GM18951 (cell line): ENCODE measurements around the gene DYNLRB2.

Experiments
- POLR2A ChIP-seq: IDR thresholded peaks from 4 replicates; pipeline ENCODE4 v1.6.1; 2011; ENCODE audit warnings: mild to moderate bottlenecking; ENCODE audit not compliant: insufficient read length, insufficient read depth; ENCODE audit errors: extremely low read depth
- in situ Hi-C: fragments of 300-500 bp; cut with MboI; formaldehyde crosslinking; loops from one replicate; pipeline ENCODE4 v1.12.0; 2022; ENCODE audit warnings: low sequenced_read_pairs, mixed read lengths, inconsistent platforms; ENCODE audit not compliant: unreplicated experiment

The DYNLRB2 gene

DNA sequence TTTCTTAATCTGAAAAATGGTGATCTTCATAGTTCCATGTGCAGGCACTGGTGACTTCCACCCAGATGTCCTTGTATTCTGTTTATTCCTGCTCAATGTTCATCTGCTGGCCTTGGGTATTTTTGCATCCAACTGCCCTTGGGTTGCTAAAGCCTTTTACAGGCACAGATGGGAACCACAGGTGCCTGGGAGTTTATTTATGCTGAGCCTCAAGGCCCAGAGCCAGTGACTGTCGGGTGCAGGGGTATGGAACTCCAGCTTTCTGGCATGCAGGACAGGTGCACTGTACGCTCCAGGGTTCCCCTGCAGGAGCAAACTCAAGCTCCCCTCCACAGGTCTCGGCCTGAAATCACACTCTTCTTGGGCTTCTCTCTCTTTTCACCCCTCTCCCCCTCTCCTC, 22.3 kb downstream of the DYNLRB2 start:
- no peak for TF ChIP-seq POLR2A
- in situ Hi-C loops = no loop called here

DNA sequence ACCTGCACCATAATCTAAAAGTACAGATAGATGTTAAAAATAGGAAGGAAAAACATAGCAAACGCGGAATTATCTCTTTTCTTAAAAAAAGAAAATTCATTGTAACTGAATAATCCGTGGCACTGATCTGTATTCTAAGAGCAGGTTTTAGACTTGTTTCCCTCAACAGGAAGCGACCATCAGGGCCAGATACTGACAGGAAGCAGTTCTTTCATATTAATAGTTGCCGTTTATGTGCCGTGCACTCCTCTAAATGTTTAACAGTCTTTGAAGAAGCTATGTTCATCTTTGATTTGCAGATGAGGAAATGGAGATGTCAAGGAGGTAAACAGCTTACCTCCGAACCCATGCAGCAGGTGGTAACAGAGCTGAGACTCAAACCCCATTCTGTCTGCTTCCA, 23.6 kb downstream of the DYNLRB2 start:
- TF ChIP-seq POLR2A = no peak
- in situ Hi-C loops = no loop called here

DNA sequence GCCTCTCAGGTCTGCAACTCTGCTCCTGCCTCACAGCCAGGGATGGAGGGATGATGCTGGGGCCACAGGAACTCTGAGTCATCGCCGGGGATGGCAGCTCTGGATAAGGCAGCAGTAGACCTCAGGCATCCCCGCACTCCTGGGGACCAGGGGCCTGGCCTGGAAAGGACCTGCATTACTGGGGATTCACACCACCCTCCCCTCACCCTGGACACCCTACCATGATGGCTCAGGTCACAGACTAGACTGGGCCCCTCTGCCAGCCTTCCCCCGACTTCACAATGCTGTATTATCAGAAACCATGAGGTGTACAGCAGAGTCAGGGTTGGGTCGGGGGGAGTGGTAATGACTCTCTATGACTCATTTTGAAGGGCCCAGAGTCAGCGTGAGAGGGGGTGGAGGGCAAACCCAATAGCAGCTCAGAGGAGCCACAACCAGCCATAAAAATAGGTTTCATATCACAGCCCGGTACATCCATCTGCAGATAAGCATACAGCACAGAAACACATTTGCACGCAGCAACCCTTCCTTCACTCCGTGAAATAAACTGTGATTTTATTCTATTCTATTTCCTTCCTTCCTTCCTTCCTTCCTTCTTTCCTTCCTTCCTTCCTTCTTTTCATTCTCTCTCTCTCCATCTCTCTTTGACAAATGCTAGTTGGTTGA, 28.8 kb downstream of the DYNLRB2 start:
- in situ Hi-C loops = no loop called here
- no peak for TF ChIP-seq POLR2A

DNA sequence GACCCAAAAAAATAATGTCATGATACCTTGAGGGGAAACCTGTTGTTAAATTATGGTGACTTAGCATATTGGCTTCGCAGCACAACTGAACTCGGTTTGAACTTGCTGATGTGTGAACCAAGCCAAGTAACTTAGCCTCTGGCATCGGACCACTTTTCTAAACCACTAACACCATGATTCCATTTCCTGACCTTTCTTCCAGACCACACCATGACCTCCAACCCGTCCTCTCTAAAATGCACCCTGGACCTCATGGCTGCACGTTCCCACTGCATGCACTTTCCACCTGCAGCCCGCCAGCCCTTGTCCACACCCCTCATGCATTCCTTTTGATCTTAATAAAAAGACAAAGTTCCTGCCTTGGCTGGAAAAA, 29.3 kb downstream of the DYNLRB2 start:
- in situ Hi-C loops = no loop called here
- no peak for TF ChIP-seq POLR2A

DNA sequence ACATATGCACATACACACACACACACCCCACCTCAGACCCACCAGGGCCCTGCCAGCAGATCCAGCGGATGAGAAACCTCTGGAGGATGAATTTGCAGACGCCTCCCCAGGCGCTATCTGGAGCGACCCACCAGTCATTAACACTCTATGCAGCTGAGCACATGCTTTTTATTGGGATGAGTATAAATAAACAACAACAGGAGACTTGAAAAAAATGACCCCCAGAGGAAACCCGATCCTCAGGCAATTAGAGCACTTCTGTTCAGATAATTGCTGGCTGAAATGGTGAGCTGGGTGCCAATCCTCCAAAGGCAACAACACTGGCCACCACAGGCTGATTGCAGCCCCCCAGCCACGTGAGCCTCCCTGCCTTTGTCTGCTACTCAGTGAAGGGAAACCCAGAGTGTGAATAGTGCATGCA, 32.9 kb downstream of the DYNLRB2 start:
- in situ Hi-C loops = no loop called here
- TF ChIP-seq POLR2A = no peak

DNA sequence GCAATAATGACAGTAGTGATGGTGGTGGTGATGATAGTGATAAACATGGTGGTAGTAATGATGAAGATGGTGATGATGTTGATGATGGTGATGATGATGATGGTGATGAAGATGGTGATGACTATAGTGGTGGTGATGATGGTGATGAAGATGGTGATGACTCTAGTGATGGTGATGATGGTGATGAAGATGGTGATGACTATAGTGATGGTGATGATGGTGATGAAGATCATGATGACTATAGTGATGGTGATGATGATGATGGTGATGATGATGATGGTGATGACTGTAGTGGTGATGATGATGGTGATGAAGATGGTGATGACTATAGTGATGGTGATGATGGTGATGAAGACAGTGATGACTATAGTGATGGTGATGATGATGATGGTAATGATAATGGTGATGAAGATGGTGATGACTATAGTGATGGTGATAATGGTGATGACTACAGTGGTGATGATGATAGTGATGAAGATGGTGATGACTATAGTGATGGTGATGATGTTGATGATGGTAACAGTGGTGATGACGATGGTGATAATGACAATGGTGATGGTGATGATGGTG, 35.6 kb downstream of the DYNLRB2 start:
- in situ Hi-C loops = no loop called here
- no peak for TF ChIP-seq POLR2A

DNA sequence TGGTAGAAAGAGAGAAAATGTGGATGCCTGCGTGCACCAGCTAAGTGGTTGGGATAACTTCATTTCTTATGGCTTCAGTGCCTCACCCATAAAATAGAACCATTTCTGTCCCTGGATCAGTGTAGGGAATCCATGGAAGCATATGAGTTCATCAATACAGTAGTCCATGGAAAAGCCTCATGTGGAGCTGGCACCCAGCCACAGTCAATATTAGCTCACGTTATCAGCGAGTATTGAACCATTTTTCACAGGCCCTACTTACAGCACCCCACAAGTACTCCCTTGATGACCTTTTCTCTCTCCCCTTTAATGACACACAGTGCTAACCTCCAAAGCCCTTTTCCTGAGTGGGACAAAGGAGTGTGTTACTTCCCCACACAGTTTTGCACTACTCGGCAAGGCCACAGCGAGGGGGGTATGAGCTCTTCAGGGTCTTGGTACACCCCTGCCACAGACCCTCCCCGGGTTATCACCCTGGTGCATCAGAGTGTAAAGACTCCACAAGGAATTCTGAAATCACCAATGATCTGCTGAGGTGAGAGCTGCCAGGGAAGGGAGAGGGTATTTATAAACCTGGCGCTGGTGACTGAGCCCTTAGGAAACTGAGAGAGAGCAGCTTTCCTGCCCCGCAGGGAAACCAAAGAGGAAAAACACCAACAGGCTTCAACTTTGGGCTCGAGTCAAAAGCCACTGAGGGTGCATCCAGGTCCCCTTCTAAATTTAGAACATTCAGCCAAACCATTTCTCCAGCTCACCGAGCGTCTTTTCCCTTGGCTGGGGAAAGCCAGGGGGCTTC, 36.9 kb downstream of the DYNLRB2 start:
- in situ Hi-C loops = no loop called here
- TF ChIP-seq POLR2A = no peak

DNA sequence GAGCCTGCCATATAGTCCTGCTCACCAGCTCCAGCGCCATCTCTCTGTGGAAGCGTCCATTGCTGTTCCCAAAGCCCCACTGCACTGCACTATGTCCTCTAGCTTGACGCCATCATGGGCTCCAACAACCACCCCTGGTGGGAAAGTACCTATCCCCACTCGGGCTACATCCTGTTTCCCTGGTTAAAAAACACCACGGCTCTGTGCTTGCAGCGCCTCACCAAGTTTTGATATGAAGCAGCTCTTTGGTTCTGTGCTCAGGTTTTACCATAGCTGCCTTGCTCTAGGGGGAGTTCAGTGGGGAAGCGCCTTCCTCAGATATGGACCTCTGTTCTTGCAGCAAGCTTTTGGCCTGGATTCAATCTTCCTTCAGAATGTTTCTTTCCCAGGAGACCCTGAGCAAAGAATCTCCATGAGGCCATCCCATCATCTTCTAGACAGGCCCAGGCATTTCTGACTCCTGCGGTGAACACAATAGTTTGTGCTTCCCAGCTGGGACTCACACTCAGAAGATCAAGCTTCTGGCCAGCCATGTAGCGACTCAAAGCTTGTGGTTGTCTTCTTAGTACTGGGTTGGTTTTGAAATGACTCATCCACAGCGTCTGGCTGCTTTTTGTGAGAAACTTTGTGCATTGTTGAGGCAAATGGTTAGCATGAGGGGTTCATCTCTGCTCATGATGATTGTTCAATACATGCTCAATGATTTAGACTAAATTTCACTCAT, 39.5 kb downstream of the DYNLRB2 start:
- in situ Hi-C loops = no loop called here
- TF ChIP-seq POLR2A = no peak

DNA sequence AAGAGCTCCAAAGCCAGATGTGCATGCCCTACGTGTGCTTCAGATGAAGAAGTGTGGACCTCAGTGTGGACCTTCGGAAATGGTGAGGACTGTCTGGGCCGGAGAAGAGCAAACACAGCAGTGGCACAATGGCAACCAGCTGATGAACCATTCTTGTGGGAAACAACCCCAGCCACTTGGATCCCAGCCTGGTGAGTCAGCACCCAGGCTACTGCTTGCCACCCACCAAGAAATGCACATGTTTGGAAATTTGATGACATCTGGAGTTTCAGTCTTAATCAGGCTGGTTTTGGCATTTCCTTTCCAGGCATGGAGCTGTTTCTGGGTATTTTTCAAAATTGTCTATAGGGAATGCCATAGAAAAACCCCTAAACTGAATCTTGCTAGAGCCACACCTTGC, 42.7 kb downstream of the DYNLRB2 start:
- no peak for TF ChIP-seq POLR2A
- in situ Hi-C loops = no loop called here

DNA sequence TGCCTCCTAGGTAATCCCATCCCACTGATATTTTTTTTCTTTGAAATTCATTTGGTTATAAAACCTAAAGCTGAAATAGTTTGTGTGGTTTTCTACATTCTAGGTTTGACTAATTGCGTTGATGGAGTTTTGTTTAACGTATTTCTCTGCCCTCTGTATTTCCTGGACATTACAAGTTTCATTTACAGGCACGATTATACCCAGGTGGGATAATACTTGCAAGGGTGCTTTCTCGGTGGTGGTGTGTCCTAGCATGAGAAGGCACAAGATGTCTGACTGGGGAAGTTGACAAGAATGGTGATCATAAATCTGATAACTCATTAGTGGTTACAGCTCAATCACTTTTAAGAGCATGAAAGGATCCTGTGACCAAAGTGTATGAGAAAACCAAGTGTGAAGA, 45.0 kb downstream of the DYNLRB2 start:
- TF ChIP-seq POLR2A = no peak
- in situ Hi-C loops = no loop called here

DNA sequence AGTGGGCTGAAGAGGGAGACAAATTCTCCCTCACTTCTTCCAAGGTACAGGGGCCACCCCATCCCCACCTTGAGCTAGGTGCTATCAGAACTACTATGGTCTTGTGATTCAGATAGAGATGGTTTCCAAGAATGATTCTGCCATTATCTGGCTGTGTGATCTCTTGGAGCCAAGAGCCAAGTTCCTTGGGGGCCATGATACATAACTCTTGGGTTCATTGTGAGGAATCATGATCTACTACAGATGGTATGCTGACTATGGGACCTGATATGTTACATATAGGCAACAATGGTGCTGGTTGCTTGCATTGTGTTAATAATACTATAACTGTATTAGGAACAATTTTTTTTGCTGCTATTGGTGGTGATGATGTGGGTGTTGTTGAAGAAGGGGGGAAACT, 45.7 kb downstream of the DYNLRB2 start:
- no peak for TF ChIP-seq POLR2A
- in situ Hi-C loops = no loop called here

DNA sequence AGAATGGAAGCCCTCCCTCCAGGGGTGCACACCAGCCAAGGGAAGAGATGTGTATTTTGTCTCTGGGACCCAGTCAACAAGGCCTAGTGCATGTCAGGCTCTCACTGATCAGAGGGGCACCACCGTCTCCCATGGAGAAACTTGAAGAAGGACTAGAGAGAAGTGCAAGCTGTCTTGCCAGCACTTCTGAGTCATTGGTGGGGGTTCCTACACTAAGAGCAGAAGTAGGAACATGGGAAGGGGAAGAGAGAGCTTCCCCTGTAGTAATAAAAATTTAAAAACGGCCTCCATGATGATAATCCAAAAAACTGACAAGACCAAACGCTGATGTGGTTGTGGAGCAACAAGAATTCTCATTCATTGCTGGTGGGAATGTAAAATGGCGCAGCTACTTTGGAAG, 46.3 kb downstream of the DYNLRB2 start:
- in situ Hi-C loops = no loop called here
- no peak for TF ChIP-seq POLR2A
